Right atrium auricular region (tissue), 2 donors: ENCODE measurements around the gene EVC. TPM values are rescaled to one million over a fixed set of nuclear protein-coding genes. Genes with fewer than 3 reads are reported as not detected.

ENCODE experiments used
- DNase-seq: peaks from one replicate; pipeline ENCODE4 v3.0.0-alpha.2; 2019; ENCODE audit warnings: low spot score
- H3K27ac ChIP-seq, 2 donors: fragments of 200-600 bp; sonication (generic); 1 replicate in 1 of 2; 2 replicates in 1 of 2; pipeline ENCODE4 v1.5.1; 2016 to 2019
- H3K27me3 ChIP-seq, 2 donors: fragments of 200-600 bp; sonication (generic); one replicate each; pipeline versions ENCODE4 v1.5.1 to v1.6.0; 2017 to 2019
- H3K36me3 ChIP-seq: fragments of 200-600 bp; sonication (generic); one replicate; pipeline ENCODE4 v1.5.1; 2016
- H3K4me1 ChIP-seq, 2 donors: fragments of 200-600 bp; sonication (generic); one replicate each; pipeline versions ENCODE4 v1.5.1 to v1.6.0; 2017 to 2019
- H3K4me3 ChIP-seq, 2 donors: fragments of 200-600 bp; sonication (generic); 1 replicate in 1 of 2; 2 replicates in 1 of 2; pipeline ENCODE4 v1.5.1; 2017 to 2019; ENCODE audit warnings: mild to moderate bottlenecking in 1 of 2, moderate library complexity in 1 of 2
- H3K9me3 ChIP-seq, 2 donors: fragments of 200-600 bp; sonication (generic); one replicate each; pipeline ENCODE4 v1.5.1; 2019
- CTCF ChIP-seq, 2 donors: fragments of 200-600 bp; sonication (generic); IDR thresholded peaks; one replicate each; pipeline ENCODE4 v1.5.1; 2019; ENCODE audit warnings: antibody characterized with exemption in 2 of 2
- total RNA-seq, 2 donors: library from RNA; depleted of rRNA; stranded (reverse); fragments of >200 nt; gene quantifications; one replicate each; pipeline ENCODE4 v1.1.0, GENCODE V29; 2016

EVC gene
- total RNA-seq, 2 donors from 2014 or later, result 8.6 to 14.1 TPM

GRCh38 chr4:5822619-5823018 is 111.6 kb downstream of the EVC start:
- DNase-seq, result no peak
- H3K27ac ChIP-seq, result no peak overlapping the region
- H3K9me3 ChIP-seq, result no peaks in the 10 kb centered on the region
- no peak for TF ChIP-seq CTCF (IDR thresholded peaks at IDR 0.05)
- H3K36me3 ChIP-seq, result peaks cover 16% of the 10 kb centered on the region
- peaks cover 0 to 9% of the 10 kb centered on the region in 2 donors for H3K4me1 ChIP-seq
- no peak overlapping the region for H3K4me3 ChIP-seq
- H3K27me3 ChIP-seq, result no peaks in the 10 kb centered on the region

- DNase-seq, result no peak
- H3K4me3 ChIP-seq, result no peak overlapping the region
These were observed 112.7 kb downstream of the EVC start for GRCh38 chr4:5823542-5824211.

GRCh38 chr4:5824227-5824626 is 113.2 kb downstream of the EVC start:
- no peak overlapping the region for H3K27ac ChIP-seq
- H3K9me3 ChIP-seq, result no peaks in the 10 kb centered on the region
- H3K4me1 ChIP-seq, result peaks cover 0 to 9% of the 10 kb centered on the region in 2 donors
- H3K36me3 ChIP-seq, result peaks cover 16% of the 10 kb centered on the region
- TF ChIP-seq CTCF (IDR thresholded peaks at IDR 0.05), result no peak
- H3K4me3 ChIP-seq, result no peak overlapping the region
- no peak for DNase-seq
- no peaks in the 10 kb centered on the region for H3K27me3 ChIP-seq

More at GRCh38 chr4:5823542-5824211, 112.7 kb downstream of the EVC start:
- Histone ChIP-seq H3K27ac (no peak overlapping the region), H3K36me3 (peaks cover 16% of the 10 kb centered on the region), H3K27me3 (no peaks in the 10 kb centered on the region), H3K4me1 (peaks cover 0 to 9% of the 10 kb centered on the region in 2 donors), H3K9me3 (no peaks in the 10 kb centered on the region)
- no peak for TF ChIP-seq CTCF (IDR thresholded peaks at IDR 0.05)

- DNase-seq, result no peak
- TF ChIP-seq CTCF (IDR thresholded peaks at IDR 0.05), result peak in 1 of 2 donors; percentile 37
- H3K27me3 ChIP-seq, result no peaks in the 10 kb centered on the region
These were observed 113.6 kb downstream of the EVC start for GRCh38 chr4:5824635-5825034.

GRCh38 chr4:5825321-5826041 is 114.5 kb downstream of the EVC start:
- Histone ChIP-seq H3K4me3 (no peak overlapping the region), H3K36me3 (peaks cover 10% of the 10 kb centered on the region), H3K27ac (no peak overlapping the region), H3K4me1 (peaks cover 0 to 9% of the 10 kb centered on the region in 2 donors), H3K9me3 (no peaks in the 10 kb centered on the region), H3K27me3 (no peaks in the 10 kb centered on the region)
- TF ChIP-seq CTCF (IDR thresholded peaks at IDR 0.05), result no peak
- no peak for DNase-seq

More at GRCh38 chr4:5824635-5825034, 113.6 kb downstream of the EVC start:
- Histone ChIP-seq H3K4me1 (peaks cover 0 to 9% of the 10 kb centered on the region in 2 donors), H3K9me3 (no peaks in the 10 kb centered on the region), H3K36me3 (peaks cover 16% of the 10 kb centered on the region), H3K27ac (no peak overlapping the region), H3K4me3 (no peak overlapping the region)
